Cardiac muscle cell (in vitro differentiated cells and primary cell): ENCODE results near the gene AATF. TPM values are rescaled to one million over a fixed set of nuclear protein-coding genes. Genes with fewer than 3 reads are reported as not detected.

ENCODE experiments used
- DNase-seq, 2 donors: peaks; one replicate each; pipeline versions ENCODE4 v3.0.0 to v3.0.0-alpha.2; 2010 to 2017; ENCODE audit warnings: low read depth in 1 of 2, low spot score in 1 of 2
- H3K27ac ChIP-seq: fragments of 200-600 bp; sonication (generic); 2 replicates; pipeline ENCODE4 v1.5.1; 2016
- H3K27me3 ChIP-seq: fragments of 200-600 bp; sonication (generic); 2 replicates; pipeline ENCODE4 v1.6.0; 2016; ENCODE audit warnings: control low read depth
- H3K36me3 ChIP-seq: fragments of 200-600 bp; sonication (generic); 2 replicates; pipeline ENCODE4 v1.5.1; 2016; ENCODE audit warnings: control low read depth
- H3K4me1 ChIP-seq: fragments of 200-600 bp; sonication (generic); 2 replicates; pipeline ENCODE4 v1.8.1; 2017; ENCODE audit warnings: low read depth, mild to moderate bottlenecking, mixed run types
- H3K4me3 ChIP-seq: fragments of 200-600 bp; sonication (generic); 2 replicates; pipeline ENCODE4 v1.5.1; 2016; ENCODE audit warnings: mild to moderate bottlenecking
- H3K9me3 ChIP-seq: fragments of 200-600 bp; sonication (generic); 2 replicates; pipeline ENCODE4 v1.5.1; 2017; ENCODE audit warnings: low read depth, mild to moderate bottlenecking, control low read depth
- polyA plus RNA-seq: library from polyadenylated mRNA; unstranded; fragments of >200 nt; fragmentation: Nextera tagmentation; extraction: Ambion mirVana; gene quantifications from 2 replicates; pipeline ENCODE4 v1.2.1, GENCODE V29; 2016
- total RNA-seq: library from RNA; depleted of rRNA; stranded (reverse); fragments of >200 nt; gene quantifications from 2 replicates; pipeline ENCODE4 v1.2.3, GENCODE V29; 2016
- TF ChIP-seq, protein P1 (sequence below): IDR thresholded peaks from 2 replicates; pipeline ENCODE4 v1.5.1; 2012; ENCODE audit warnings: low read depth, mild to moderate bottlenecking, low read length

Gene AATF
- total and polyA plus RNA-seq, 2 experiments from 2014 or later = 43.3 to 50.2 TPM

DNA sequence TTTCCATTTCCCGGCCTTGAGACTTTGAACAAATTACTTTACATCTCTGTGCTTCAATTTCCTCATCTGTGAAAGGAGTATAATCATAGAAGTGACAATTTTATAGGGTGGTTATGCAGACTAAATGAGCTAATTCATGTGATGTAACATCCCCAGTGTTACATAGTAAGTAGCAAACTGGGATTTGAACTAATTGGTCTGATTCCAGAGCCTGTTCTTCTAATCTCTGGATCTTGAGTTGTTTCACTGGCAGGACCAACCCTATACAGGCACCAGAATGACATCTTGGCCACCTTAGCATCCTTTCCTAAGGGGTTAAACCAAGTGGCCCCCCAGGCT, 77.7 kb downstream of the AATF start:
- H3K27me3 ChIP-seq = no peaks in the 10 kb centered on the region
- DNase-seq = peak in 1 of 2 donors; percentile 8
- H3K9me3 ChIP-seq = no peaks in the 10 kb centered on the region
- no peaks in the 10 kb centered on the region for H3K4me1 ChIP-seq
- no peaks in the 10 kb centered on the region for H3K36me3 ChIP-seq
- TF ChIP-seq, protein P1, sequence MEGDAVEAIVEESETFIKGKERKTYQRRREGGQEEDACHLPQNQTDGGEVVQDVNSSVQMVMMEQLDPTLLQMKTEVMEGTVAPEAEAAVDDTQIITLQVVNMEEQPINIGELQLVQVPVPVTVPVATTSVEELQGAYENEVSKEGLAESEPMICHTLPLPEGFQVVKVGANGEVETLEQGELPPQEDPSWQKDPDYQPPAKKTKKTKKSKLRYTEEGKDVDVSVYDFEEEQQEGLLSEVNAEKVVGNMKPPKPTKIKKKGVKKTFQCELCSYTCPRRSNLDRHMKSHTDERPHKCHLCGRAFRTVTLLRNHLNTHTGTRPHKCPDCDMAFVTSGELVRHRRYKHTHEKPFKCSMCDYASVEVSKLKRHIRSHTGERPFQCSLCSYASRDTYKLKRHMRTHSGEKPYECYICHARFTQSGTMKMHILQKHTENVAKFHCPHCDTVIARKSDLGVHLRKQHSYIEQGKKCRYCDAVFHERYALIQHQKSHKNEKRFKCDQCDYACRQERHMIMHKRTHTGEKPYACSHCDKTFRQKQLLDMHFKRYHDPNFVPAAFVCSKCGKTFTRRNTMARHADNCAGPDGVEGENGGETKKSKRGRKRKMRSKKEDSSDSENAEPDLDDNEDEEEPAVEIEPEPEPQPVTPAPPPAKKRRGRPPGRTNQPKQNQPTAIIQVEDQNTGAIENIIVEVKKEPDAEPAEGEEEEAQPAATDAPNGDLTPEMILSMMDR = no peak
- H3K4me3 ChIP-seq = no peak overlapping the region
- H3K27ac ChIP-seq = no peak overlapping the region

DNA sequence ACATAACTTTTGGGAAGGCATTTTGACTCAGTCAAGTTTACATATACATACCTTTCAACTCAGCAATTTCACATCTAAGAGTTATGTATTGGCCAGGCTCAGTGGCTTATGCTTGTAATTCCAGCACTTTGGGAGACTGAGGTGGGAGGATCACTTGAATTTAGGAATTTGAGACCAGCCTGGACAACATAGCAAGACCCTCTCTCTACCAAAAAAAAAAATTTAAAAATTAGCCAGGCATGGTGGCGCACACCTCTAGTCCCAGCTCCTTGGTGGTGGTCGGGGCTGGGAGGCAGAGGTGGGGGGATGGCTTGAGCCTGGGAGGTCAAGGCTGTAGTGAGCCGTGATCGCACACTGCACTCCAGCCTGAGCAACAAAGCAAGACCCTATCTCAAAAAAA, 79.3 kb downstream of the AATF start:
- DNase-seq = no peak
- no peaks in the 10 kb centered on the region for H3K4me1 ChIP-seq
- no peak overlapping the region for H3K27ac ChIP-seq
- H3K4me3 ChIP-seq = no peak overlapping the region
- TF ChIP-seq, protein P1 = no peak
- no peaks in the 10 kb centered on the region for H3K27me3 ChIP-seq
- no peaks in the 10 kb centered on the region for H3K36me3 ChIP-seq
- no peaks in the 10 kb centered on the region for H3K9me3 ChIP-seq

DNA sequence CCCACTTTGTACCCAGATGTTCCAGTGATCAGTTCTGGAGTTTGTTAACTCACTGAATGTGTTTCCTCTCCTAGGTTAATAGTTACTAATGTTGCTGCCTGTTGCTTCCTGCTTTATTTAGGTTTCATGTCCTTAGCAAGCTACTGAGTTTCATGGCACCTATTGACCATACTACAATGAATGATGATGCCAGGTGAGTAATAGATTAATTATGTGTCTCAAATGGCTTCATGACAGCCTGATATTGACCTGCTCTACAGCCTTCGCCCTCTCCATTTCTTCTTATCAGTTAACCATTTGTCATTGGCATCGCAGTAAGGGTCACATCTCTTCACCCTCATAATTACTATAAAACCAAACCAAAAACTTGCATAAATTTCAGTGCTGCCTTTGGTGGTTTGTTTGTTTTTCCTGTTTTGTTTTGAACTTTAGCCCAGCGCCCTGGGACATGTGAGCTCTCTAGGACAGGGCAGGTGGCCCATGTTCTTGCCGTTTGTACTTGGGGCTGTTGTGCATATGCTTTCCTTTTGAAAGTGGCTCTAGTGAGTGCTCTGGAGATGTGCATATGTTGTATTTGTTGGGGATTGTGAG, 82.8 kb downstream of the AATF start:
- DNase-seq = no peak
- Histone ChIP-seq H3K36me3 (no peaks in the 10 kb centered on the region), H3K27ac (no peak overlapping the region), H3K4me1 (no peaks in the 10 kb centered on the region), H3K27me3 (no peaks in the 10 kb centered on the region), H3K9me3 (no peaks in the 10 kb centered on the region), H3K4me3 (no peak overlapping the region)
- TF ChIP-seq, protein P1 = no peak

DNA sequence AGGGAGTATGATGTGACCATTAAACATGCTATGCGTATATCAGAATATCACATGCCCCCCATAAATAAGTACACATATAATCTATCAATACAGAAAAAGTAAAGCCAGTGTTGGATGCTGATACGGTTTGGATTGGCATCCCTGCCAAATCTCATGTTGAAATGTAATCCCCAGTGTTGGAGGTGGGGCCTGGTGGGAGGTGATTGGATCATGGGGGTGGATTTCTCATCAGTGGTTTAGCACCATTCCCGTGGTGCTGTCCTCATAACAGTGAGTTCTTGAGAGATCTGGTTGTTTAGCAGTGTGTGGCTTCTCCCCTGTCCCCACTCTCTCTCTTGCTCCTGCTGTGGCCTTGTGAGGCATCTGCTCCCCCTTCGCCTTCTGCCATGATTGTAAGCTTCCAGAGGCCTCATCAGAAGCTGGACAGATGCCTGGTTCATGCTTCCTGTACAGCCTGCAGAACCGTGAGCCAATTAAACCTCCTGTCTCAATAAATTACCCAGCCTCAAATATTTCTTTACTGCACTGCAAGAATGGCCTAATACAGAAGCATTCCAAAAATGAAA, 88.9 kb downstream of the AATF start:
- no peak for DNase-seq
- Histone ChIP-seq H3K9me3 (no peaks in the 10 kb centered on the region), H3K27ac (no peak overlapping the region), H3K4me1 (no peaks in the 10 kb centered on the region), H3K4me3 (no peak overlapping the region), H3K27me3 (no peaks in the 10 kb centered on the region), H3K36me3 (no peaks in the 10 kb centered on the region)
- TF ChIP-seq, protein P1 = no peak

DNA sequence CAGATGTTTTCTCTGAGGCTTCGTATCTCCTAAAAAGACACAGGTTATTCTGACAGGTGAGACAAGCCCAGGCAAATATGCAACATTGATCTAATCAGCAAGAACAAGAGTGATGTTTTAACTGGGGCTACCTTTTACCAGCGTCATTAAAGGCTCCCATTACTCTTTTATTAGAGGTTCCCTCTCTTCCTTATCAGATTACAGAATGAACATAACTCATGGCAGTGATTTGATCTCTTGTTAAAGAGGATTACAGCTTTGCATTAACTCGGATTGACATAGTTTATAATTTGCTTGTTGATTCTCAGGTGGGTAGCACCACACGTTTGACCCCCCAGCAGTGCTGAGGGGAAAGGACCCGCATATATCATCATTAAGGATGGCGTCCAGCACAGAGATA, 90.5 kb downstream of the AATF start:
- Histone ChIP-seq H3K36me3 (no peaks in the 10 kb centered on the region), H3K4me1 (no peaks in the 10 kb centered on the region), H3K27me3 (no peaks in the 10 kb centered on the region), H3K9me3 (no peaks in the 10 kb centered on the region), H3K27ac (no peak overlapping the region), H3K4me3 (no peak overlapping the region)
- TF ChIP-seq, protein P1 = no peak
- DNase-seq = no peak
